IMR-90 (cell line): ENCODE data around the gene RPS6KA5. TPM values are rescaled to one million over a fixed set of nuclear protein-coding genes. Genes with fewer than 3 reads are reported as not detected.
"Not testable (repeated sequence)": the region's sequence is repeated elsewhere in the genome, so short reads cannot be mapped to it uniquely, and the experiment has no call there.

Experiments used
- ATAC-seq: fragments of 200-7000 bp; cut with Tn5 transposase; 2 replicates; pipeline ENCODE4 v1.9.1; 2020; ENCODE audit warnings: low read depth, mild to moderate bottlenecking, moderate library complexity
- BruUV-seq: library from RNA; stranded (reverse); fragments of 400-500 nt; replicated peaks from 2 replicates; lab custom pipeline; 2021; lab: Mats Ljungman, UMichigan
- CTCF ChIA-PET: fragments of 300-600 bp; formaldehyde crosslinking; extraction: SDS; loops from one replicate; lab custom pipeline; 2021; ENCODE audit warnings: antibody characterized with exemption; lab: Yijun Ruan, JAX
- POLR2A ChIA-PET: fragments of 300-600 bp; sonication (Branson Sonifier 250); formaldehyde crosslinking; loops from one replicate; lab custom pipeline; 2022; ENCODE audit warnings: antibody characterized with exemption; ENCODE audit not compliant: unreplicated experiment; lab: Charles Lee
- DNase-seq: peaks from one replicate; pipeline ENCODE4 v3.0.0; 2013
- H2AFZ ChIP-seq: replicated peaks from 2 replicates; pipeline ENCODE3; 2013; ENCODE audit warnings: low read length, mild to moderate bottlenecking; ENCODE audit not compliant: poor library complexity
- H2AK5ac ChIP-seq: 2 replicates; pipeline ENCODE4 v1.6.1; 2013; ENCODE audit warnings: low read depth, low read length, inconsistent platforms
- H2AK9ac ChIP-seq: replicated peaks from 2 replicates; pipeline ENCODE3; 2013; ENCODE audit warnings: mild to moderate bottlenecking, low read depth, low read length, moderate library complexity; ENCODE audit not compliant: poor library complexity
- H2BK120ac ChIP-seq: 2 replicates; pipeline ENCODE4 v1.6.1; 2013; ENCODE audit warnings: low read depth, low read length, inconsistent platforms
- H2BK15ac ChIP-seq: 3 replicates; pipeline ENCODE4 v1.6.1; 2013; ENCODE audit warnings: low read depth, low read length, inconsistent platforms
- H2BK20ac ChIP-seq: 2 replicates; pipeline ENCODE4 v1.6.1; 2013; ENCODE audit warnings: low read depth, mild to moderate bottlenecking, inconsistent platforms, low read length, moderate library complexity
- H2BK5ac ChIP-seq: 2 replicates; pipeline ENCODE4 v1.6.1; 2013; ENCODE audit warnings: mild to moderate bottlenecking, low read depth, low read length, inconsistent platforms; ENCODE audit not compliant: poor library complexity, severe bottlenecking
- H3K14ac ChIP-seq: replicated peaks from 2 replicates; pipeline ENCODE4 v1.6.1; 2013; ENCODE audit warnings: low read depth, low read length, inconsistent platforms
- H3K18ac ChIP-seq: 2 replicates; pipeline ENCODE4 v1.6.1; 2013; ENCODE audit warnings: low read depth, low read length, control low read depth
- H3K23ac ChIP-seq: 2 replicates; pipeline ENCODE4 v1.6.1; 2013; ENCODE audit warnings: low read depth, low read length, inconsistent platforms
- H3K27ac ChIP-seq: 2 replicates; pipeline ENCODE4 v1.5.1; 2013; ENCODE audit warnings: mild to moderate bottlenecking, control low read depth, low read length; ENCODE audit not compliant: insufficient read depth
- H3K27me3 ChIP-seq: 2 replicates; pipeline ENCODE4 v1.6.1; 2013; ENCODE audit warnings: low read length; ENCODE audit not compliant: control insufficient read depth, insufficient read depth
- H3K36me3 ChIP-seq: 2 replicates; pipeline ENCODE4 v1.6.1; 2013; ENCODE audit warnings: low read length, mixed read lengths; ENCODE audit not compliant: control insufficient read depth, insufficient read depth
- H3K4ac ChIP-seq: 2 replicates; pipeline ENCODE4 v1.6.1; 2013; ENCODE audit warnings: low read depth, low read length, inconsistent platforms
- H3K4me1 ChIP-seq: 2 replicates; pipeline ENCODE4 v1.6.1; 2013; ENCODE audit warnings: low read length, mixed read lengths; ENCODE audit not compliant: control insufficient read depth, insufficient read depth
- H3K4me2 ChIP-seq: 2 replicates; pipeline ENCODE4 v1.6.1; 2013; ENCODE audit warnings: low read depth, mild to moderate bottlenecking, control low read depth, low read length, moderate library complexity
- H3K4me3 ChIP-seq: 2 replicates; pipeline ENCODE4 v1.5.1; 2013; ENCODE audit warnings: low read depth, mild to moderate bottlenecking, control low read depth, low read length, moderate library complexity; ENCODE audit not compliant: insufficient read depth
- H3K56ac ChIP-seq: 2 replicates; pipeline ENCODE4 v1.6.1; 2013; ENCODE audit warnings: low read length, inconsistent platforms; ENCODE audit not compliant: insufficient read depth; ENCODE audit errors: extremely low read depth
- H3K79me1 ChIP-seq, 2 experiments: 2 replicates each; pipeline ENCODE4 v1.6.1; 2013; ENCODE audit warnings: low read length in 2 of 2, inconsistent platforms in 1 of 2, low read depth in 1 of 2
- H3K9ac ChIP-seq: 2 replicates; pipeline ENCODE4 v1.6.1; 2013; ENCODE audit warnings: low read depth, low read length, control low read depth
- H3K9me1 ChIP-seq: 2 replicates; pipeline ENCODE4 v1.6.1; 2013; ENCODE audit warnings: low read length, inconsistent platforms; ENCODE audit not compliant: insufficient read depth
- H3K9me3 ChIP-seq: 2 replicates; pipeline ENCODE4 v1.6.1; 2013; ENCODE audit warnings: low read length; ENCODE audit not compliant: control insufficient read depth, insufficient read depth
- H4K20me1 ChIP-seq: 2 replicates; pipeline ENCODE4 v1.6.1; 2013; ENCODE audit warnings: low read length, inconsistent platforms; ENCODE audit not compliant: insufficient read depth
- H4K5ac ChIP-seq: 2 replicates; pipeline ENCODE4 v1.6.1; 2013; ENCODE audit warnings: mild to moderate bottlenecking, low read depth, low read length, control low read depth
- H4K8ac ChIP-seq, 2 experiments: 2 replicates each; pipeline ENCODE4 v1.6.1; 2013; ENCODE audit warnings: low read depth in 2 of 2, low read length in 2 of 2, control low read depth in 1 of 2, inconsistent platforms in 1 of 2
- H4K91ac ChIP-seq: 2 replicates; pipeline ENCODE4 v1.6.1; 2013; ENCODE audit warnings: low read depth, low read length, inconsistent platforms; ENCODE audit not compliant: insufficient read depth
- WGBS, 2 experiments: methylation state at CpG; one replicate each; pipeline versions ENCODE4 v1.1.5 to v1.1.7; 2013; ENCODE audit warnings: missing lambda C conversion rate in 2 of 2; ENCODE audit not compliant: insufficient read length in 1 of 2; ENCODE audit errors: extremely low coverage in 2 of 2; 5-methylcytosine and 5-hydroxymethylcytosine counted together
- dilution Hi-C: fragments of 300-500 bp; cut with HindIII; formaldehyde crosslinking; loops from one replicate; pipeline ENCODE4 v1.14.3; 2018; ENCODE audit warnings: low sequenced_read_pairs; ENCODE audit not compliant: unreplicated experiment
- in situ Hi-C: fragments of 300-500 bp; cut with MboI; formaldehyde crosslinking; loops from 3 replicates; pipeline ENCODE4 v1.14.3; 2019; ENCODE audit warnings: low sequenced_read_pairs, inconsistent platforms, mixed read lengths
- intact Hi-C: fragments of 100-400 bp; cut with micrococcal nuclease; formaldehyde crosslinking; loops from 2 replicates; pipeline ENCODE4 v1.10.0; 2022
- polyA plus RNA-seq, 3 experiments: library from polyadenylated mRNA; depleted of rRNA; stranded (reverse); fragments of >200 nt; gene quantifications; 2 replicates each; pipeline ENCODE4 v1.2.3, GENCODE V29; 2012; ENCODE audit warnings: low replicate concordance in 1 of 3
- total RNA-seq: library from RNA; depleted of rRNA; stranded (reverse); fragments of >200 nt; gene quantifications from 2 replicates; pipeline ENCODE4 v1.2.3, GENCODE V29; 2012

The RPS6KA5 gene
- total and polyA plus RNA-seq, 2 of the 4 experiments (the other 2 are of a cell fraction), result 0.36 TPM

GRCh38 chr14:90823542-90823941, 236.9 kb downstream of the RPS6KA5 start:
- H2BK120ac ChIP-seq, H3K14ac ChIP-seq, H4K91ac ChIP-seq, H2AK9ac ChIP-seq, H3K23ac ChIP-seq, dilution Hi-C loops, H3K4ac ChIP-seq, H3K27ac ChIP-seq, H3K9ac ChIP-seq, H2AFZ ChIP-seq, H2BK20ac ChIP-seq, H2AK5ac ChIP-seq, H3K4me1 ChIP-seq, DNase-seq, H4K5ac ChIP-seq, H3K36me3 ChIP-seq, H3K18ac ChIP-seq, H3K4me3 ChIP-seq, H2BK5ac ChIP-seq, in situ Hi-C loops, ATAC-seq, H3K79me1 ChIP-seq, H3K56ac ChIP-seq, H3K9me3 ChIP-seq, H2BK15ac ChIP-seq, BruUV-seq, CTCF ChIA-PET, intact Hi-C loops, H4K20me1 ChIP-seq, POLR2A ChIA-PET, H3K9me1 ChIP-seq, H3K4me2 ChIP-seq, H4K8ac ChIP-seq: not testable (repeated sequence)
- WGBS, 2 experiments, result 100% methylated on average over 1 of the region's 4 CpGs; no CpG with 5 or more reads in 1 of the 2 experiments
- peaks cover 10% of the 10 kb centered on the region; the same call in 1 of the 2 replicates for H3K27me3 ChIP-seq
